Activated naive CD4-positive, alpha-beta T cell treated with anti-CD3 and anti-CD28 coated beads, Interleukin-2, amount 50 U/mL, for 16 hours (primary cell): Measurements from ENCODE around the gene TCF12.

Experiments used
- DNase-seq: peaks from one replicate; pipeline ENCODE4 v3.0.0-alpha.2; 2020

Gene TCF12

DNA sequence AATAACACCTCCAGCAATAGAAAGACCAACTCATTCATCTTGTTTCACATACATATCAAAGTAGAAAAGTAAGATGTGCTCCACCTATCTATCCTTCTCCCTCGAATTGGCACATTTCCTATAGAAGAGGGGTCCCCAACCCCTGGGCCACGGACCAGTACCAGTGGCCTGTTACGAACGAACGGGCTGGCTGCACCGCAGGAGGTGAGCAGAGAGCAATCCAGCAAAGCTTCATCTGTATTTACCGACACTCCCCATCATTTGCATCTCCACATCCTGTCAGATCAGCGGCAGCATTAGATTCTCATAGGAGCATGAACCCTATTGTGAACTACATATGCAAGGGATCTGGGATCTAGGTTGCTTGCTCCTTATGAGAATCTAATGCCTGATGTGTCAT lies 362.9 kb downstream of the TCF12 start:
- no peak for DNase-seq

- no peak for DNase-seq
These were observed 364.2 kb downstream of the TCF12 start for GRCh38 chr15:57282686-57283085.

DNA sequence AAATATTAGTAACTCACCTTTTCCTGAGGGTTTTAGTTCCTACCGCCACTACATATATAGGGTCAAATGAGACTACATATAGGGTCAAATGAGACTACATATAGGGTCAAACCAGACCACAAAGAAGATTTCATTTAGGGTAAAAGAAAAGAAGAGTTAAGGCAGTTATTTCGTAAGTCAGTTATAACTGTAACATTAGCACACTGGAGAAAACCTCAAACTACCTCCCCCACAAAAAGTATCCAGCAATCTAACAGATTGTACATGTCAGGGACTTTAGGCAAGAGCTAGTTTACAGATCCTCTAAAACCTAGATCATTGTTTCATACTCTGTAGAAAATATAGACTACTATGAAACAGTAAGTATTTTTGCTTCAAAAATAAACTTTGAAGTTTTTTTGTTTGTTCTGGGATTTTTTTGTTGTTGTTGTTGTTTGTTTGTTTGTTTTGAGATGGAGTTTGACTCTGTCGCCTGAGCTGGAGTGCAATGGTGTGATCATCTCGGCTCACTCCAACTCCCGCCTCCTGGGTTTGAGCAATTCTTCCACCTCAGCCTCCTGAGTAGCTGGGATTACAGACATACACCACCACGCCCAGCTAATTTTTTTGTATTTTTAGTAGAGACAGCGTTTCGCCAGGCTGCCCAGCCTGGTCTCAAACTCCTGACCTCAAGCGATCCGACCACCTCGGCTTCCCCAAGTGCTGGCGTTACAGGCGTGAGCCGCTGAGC lies 365.5 kb downstream of the TCF12 start:
- DNase-seq: no peak

GRCh38 chr15:57284535-57284934 lies 366.1 kb downstream of the TCF12 start:
- no peak for DNase-seq

- DNase-seq: no peak
These were observed 366.9 kb downstream of the TCF12 start for GRCh38 chr15:57285386-57285785.

GRCh38 chr15:57286446-57287122 lies 368.1 kb downstream of the TCF12 start:
- DNase-seq: no peak

- no peak for DNase-seq
These were observed 368.7 kb downstream of the TCF12 start for GRCh38 chr15:57287123-57287521.

DNA sequence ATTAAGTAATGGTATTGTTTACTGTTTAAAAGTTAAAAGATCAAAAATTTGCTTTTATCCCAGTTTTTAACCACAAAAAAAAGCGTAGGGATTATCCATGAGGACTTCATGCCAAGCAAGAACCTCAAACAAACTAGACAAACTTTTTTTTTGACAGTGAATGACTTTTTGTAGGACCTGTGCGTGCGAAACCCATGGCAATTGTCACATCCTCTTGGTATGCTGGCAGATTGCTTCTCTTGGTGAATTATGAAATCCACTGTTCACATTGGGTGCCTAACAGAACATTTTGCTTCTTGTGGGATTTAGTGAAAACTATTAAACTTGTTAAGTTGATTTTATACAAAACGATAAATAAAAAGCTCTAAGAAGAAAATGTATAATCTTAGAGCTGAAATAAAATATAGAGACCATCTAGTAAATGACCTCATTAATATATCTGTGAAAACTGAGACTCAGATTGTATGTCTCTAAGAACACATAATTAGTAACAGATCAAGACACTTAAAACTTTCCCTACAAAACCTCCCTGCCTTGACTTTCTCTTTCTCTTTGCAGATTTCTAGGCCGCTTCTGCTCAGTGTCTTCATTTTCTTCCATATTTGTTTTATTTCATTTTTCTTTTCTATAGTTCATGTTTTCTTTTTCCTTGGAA lies 370.6 kb downstream of the TCF12 start:
- DNase-seq: no peak

- no peak for DNase-seq
These were observed 371.7 kb downstream of the TCF12 start for GRCh38 chr15:57290187-57290586.

DNA sequence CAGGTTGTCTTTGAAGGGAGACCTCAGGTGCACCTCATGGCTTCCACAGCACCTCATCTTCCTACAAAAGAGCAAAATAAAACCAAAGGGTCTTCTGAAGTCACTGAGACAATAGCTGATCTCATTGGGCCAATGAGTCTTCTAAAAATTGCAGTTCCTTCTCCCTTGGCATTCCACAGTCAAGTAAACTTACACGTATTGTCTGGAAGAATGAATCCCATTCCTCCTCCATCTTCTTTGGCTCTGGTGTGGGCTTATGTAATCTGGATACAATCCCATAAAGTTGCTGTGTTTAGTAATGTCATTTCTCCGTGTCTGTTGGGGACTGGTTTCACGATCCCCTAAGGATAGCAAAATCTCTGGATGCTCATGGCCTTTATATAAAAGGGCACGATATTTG lies 372.4 kb downstream of the TCF12 start:
- DNase-seq: no peak

DNA sequence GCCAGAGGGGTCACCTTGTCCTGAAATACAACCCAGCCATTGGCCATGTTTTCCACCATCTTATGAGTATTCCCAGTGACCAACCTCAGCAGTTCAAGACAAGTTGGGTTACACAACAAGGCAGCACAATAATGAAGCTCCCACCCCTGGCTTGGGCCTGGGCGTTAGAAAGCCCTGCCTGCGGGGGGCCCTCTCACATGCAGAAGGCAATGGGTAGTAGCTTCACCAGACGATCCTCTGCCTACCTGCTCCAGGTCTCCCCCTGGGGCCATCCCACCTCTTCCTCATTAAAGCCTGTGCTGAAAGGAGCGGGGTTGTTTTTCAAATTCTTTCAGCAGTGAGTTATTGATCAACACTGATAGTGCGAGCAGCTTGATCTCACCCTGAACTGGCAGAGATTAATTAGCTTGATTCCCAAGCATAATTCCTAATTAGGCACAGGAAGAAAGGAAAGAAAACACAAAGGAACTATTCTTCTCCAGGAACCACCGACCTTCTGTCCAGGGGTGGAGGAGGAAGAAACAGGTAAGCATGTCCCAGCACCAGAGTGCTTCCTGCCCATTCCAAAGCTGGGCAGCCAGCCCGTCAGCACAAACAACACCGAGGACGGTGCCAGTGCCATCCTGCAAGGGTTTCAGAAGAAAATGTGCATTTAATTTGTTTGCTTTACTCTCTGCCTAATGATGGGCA lies 378.2 kb downstream of the TCF12 start:
- no peak for DNase-seq

DNA sequence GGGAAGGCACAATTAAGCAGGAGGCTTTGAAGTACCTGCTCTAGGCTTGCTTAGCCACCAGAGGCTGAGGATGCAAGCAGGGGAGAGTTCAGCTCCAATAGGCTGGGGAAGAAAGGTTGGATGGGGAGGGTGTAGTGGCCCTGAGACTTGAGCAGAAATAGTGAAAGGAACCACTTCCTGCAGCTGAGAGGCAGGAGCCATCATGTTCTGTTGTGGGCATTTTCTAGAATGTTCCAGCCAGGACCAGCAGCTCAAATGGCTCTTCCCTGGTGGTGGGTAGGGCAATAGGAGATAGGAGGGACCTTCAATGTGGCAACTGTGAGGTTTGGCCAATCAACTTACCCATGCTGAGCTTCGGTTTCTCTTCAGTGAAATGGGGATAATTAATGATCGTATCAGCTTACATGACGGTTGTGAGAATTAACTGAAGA lies 378.7 kb downstream of the TCF12 start:
- no peak for DNase-seq

DNA sequence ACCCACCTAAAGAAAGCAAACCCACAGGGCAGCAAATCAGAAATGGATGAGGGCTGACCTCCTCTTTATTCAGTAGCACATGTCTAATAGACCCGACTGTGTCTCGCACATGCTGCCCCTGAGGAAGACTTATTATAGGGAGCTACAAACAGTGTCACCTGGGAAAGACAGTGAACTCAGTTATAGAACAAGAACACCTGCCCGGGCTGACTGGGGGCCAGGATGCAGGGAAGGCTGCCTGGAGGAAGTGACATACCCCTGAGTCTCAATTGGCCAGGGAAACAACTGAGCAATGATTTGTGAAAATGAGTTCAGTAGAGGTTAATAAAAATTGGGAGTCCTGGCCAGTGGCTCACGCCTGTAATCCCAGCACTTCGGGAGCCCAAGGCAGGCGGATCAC lies 379.2 kb downstream of the TCF12 start:
- no peak for DNase-seq

- DNase-seq: no peak
These were observed 379.8 kb downstream of the TCF12 start for GRCh38 chr15:57298204-57298603.

DNA sequence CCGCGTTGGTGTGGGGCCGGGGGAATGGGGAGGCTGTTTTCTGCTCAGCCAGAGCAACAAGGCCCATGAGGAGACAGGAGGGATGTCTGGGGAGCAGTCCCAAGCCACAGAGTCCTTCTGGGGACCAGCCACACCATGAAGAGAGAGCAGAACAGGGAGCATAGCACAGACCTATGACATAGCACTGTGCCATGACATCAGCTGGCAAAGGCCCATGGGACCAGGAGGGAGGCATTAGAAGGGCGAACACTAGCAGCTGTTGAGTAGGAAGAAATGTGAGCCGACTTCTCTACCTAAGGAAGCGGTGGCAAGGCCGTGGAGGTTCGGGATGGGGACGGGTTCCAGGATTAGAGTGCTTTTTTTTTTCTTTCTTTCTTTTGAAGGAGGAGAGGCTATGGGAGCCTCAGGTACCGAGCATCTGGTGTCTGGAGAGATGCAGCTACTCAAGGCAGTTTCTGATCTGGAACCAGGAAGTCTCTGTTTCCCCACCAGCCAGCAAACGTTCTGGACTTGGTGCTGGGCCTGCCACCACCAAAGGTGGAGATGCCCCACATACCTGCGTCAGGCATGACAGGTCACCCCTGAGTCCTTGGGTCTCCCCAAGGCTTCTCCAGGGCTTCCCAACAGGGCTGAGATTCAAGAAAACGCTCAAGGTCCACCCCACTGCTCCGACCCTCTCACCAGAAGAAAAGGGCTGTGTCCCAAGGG lies 380.6 kb downstream of the TCF12 start:
- DNase-seq: no peak

- no peak for DNase-seq
These were observed 382.9 kb downstream of the TCF12 start for GRCh38 chr15:57301307-57301706.

- no peak for DNase-seq
These were observed 384.3 kb downstream of the TCF12 start for GRCh38 chr15:57302640-57303257.

DNA sequence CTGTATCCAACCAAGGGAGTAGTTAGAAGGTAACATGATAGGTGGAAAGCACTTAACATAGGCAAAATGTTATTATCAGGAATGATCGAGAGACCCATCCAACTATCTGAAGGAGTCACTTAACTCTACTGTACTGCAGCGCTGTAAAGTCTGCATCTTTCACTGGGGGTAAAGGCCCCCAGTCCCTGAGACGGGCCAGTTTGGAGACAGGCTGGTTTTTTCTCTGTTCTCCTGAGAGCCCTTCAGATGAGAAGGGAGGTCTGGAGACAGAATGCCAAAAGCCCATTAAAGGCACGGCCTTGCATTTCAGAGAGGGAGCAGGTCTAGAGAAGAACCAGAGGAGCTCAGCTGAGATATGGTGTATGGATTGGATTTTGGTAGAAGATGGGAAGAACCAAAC lies 386.6 kb downstream of the TCF12 start:
- DNase-seq: no peak

DNA sequence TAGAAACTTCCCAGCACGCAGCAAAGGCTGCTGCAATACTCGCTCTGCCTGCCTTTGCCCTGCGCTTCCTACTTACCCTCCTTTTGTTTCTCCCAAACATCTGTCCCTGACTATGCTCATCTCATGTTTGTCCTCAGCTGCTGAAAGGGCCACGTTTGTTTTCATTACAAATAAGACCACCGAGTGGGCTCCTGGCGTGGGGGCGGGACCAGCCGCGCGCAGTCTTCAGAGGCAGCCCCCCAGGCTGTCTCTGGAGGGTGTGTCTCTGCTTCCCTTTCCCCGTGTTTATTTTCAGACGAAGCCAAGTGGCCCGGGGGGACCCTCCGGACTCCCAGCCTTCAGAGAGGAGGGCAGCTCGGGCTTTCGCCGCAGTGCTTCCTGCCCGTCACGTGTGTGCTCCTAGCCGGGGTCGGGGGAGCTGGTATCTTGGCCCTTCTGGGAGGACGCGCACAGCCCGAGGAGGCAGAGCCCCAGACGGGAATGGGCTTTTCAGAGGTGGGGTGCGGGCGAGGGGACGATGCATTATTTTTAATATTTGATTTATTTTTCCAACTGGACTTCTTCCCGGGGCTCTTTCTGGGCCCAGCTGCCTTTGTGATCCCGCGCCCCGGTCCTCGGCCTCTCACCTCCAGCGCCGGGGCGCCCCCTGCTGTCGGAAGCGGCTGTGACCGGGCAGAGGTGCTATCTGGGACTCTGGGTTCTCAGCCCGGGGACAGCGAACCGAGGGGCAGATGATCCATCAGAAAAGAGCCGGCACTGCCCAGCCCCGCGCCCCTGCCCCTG lies 387.9 kb downstream of the TCF12 start:
- peak; percentile 86 for DNase-seq

GRCh38 chr15:57306944-57307411 lies 388.5 kb downstream of the TCF12 start:
- no peak for DNase-seq

- no peak for DNase-seq
These were observed 389.2 kb downstream of the TCF12 start for GRCh38 chr15:57307527-57308169.
